ENCODE measurements around the gene SLC15A4.

SLC15A4 gene

GRCh38 chr12:128786741-128787391 lies 36.9 kb downstream of the SLC15A4 start:
- Histone ChIP-seq H3K27me3 (ENCODE audit: control insufficient read depth, insufficient read depth, low read length, poor library complexity, severe bottlenecking) (no peaks in the 10 kb centered on the region), H3K4me1 (ENCODE audit: control insufficient read depth, insufficient read depth, low read length) (no peaks in the 10 kb centered on the region), H3K9me3 (ENCODE audit: control insufficient read depth, low read length) (no peaks in the 10 kb centered on the region), H3K36me3 (ENCODE audit: control insufficient read depth, insufficient read depth, low read length) (no peaks in the 10 kb centered on the region), H3K4me3 (ENCODE audit: insufficient read depth, low read depth, low read length) (no peak overlapping the region), H3K27ac (ENCODE audit: insufficient read depth, low read depth, low read length, poor library complexity, severe bottlenecking) (no peak overlapping the region)
- 94% methylated on average over 17 of the region's 17 CpGs for WGBS, 2 experiments

GRCh38 chr12:128784030-128784760 lies 39.6 kb downstream of the SLC15A4 start:
- Histone ChIP-seq H3K27ac (ENCODE audit: insufficient read depth, low read depth, low read length, poor library complexity, severe bottlenecking) (no peak overlapping the region), H3K36me3 (ENCODE audit: control insufficient read depth, insufficient read depth, low read length) (no peaks in the 10 kb centered on the region), H3K9me3 (ENCODE audit: control insufficient read depth, low read length) (no peaks in the 10 kb centered on the region), H3K27me3 (ENCODE audit: control insufficient read depth, insufficient read depth, low read length, poor library complexity, severe bottlenecking) (no peaks in the 10 kb centered on the region), H3K4me1 (ENCODE audit: control insufficient read depth, insufficient read depth, low read length) (no peaks in the 10 kb centered on the region), H3K4me3 (ENCODE audit: insufficient read depth, low read depth, low read length) (no peak overlapping the region)
- 85 to 90% methylated on average over 13 of the region's 13 CpGs for WGBS, 2 experiments

GRCh38 chr12:128783129-128783574 lies 40.6 kb downstream of the SLC15A4 start:
- Histone ChIP-seq H3K27ac (ENCODE audit: insufficient read depth, low read depth, low read length, poor library complexity, severe bottlenecking) (no peak overlapping the region), H3K36me3 (ENCODE audit: control insufficient read depth, insufficient read depth, low read length) (no peaks in the 10 kb centered on the region), H3K27me3 (ENCODE audit: control insufficient read depth, insufficient read depth, low read length, poor library complexity, severe bottlenecking) (no peaks in the 10 kb centered on the region), H3K9me3 (ENCODE audit: control insufficient read depth, low read length) (no peaks in the 10 kb centered on the region), H3K4me3 (ENCODE audit: insufficient read depth, low read depth, low read length) (no peak overlapping the region), H3K4me1 (ENCODE audit: control insufficient read depth, insufficient read depth, low read length) (no peaks in the 10 kb centered on the region)
- 88 to 93% methylated on average over 8 of the region's 8 CpGs for WGBS, 2 experiments

- no peak overlapping the region for H3K27ac ChIP-seq (ENCODE audit: insufficient read depth, low read depth, low read length, poor library complexity, severe bottlenecking)
- H3K4me3 ChIP-seq (ENCODE audit: insufficient read depth, low read depth, low read length) = no peak overlapping the region
- no peaks in the 10 kb centered on the region for H3K36me3 ChIP-seq (ENCODE audit: control insufficient read depth, insufficient read depth, low read length)
- no peaks in the 10 kb centered on the region for H3K9me3 ChIP-seq (ENCODE audit: control insufficient read depth, low read length)
- H3K27me3 ChIP-seq (ENCODE audit: control insufficient read depth, insufficient read depth, low read length, poor library complexity, severe bottlenecking) = no peaks in the 10 kb centered on the region
- no peaks in the 10 kb centered on the region for H3K4me1 ChIP-seq (ENCODE audit: control insufficient read depth, insufficient read depth, low read length)
Measured at GRCh38 chr12:128779901-128780300, 43.9 kb downstream of the SLC15A4 start.

- Histone ChIP-seq H3K4me1 (ENCODE audit: control insufficient read depth, insufficient read depth, low read length) (peaks cover 6% of the 10 kb centered on the region), H3K9me3 (ENCODE audit: control insufficient read depth, low read length) (no peaks in the 10 kb centered on the region), H3K27me3 (ENCODE audit: control insufficient read depth, insufficient read depth, low read length, poor library complexity, severe bottlenecking) (no peaks in the 10 kb centered on the region), H3K4me3 (ENCODE audit: insufficient read depth, low read depth, low read length) (no peak overlapping the region), H3K36me3 (ENCODE audit: control insufficient read depth, insufficient read depth, low read length) (no peaks in the 10 kb centered on the region), H3K27ac (ENCODE audit: insufficient read depth, low read depth, low read length, poor library complexity, severe bottlenecking) (no peak overlapping the region)
- WGBS, 2 experiments = 90 to 92% methylated on average over 10 of the region's 10 CpGs
Measured at GRCh38 chr12:128772249-128772648, 51.5 kb downstream of the SLC15A4 start.

GRCh38 chr12:128771681-128772080 lies 52.1 kb downstream of the SLC15A4 start:
- Histone ChIP-seq H3K4me1 (ENCODE audit: control insufficient read depth, insufficient read depth, low read length) (peaks cover 9% of the 10 kb centered on the region), H3K27me3 (ENCODE audit: control insufficient read depth, insufficient read depth, low read length, poor library complexity, severe bottlenecking) (no peaks in the 10 kb centered on the region), H3K9me3 (ENCODE audit: control insufficient read depth, low read length) (no peaks in the 10 kb centered on the region), H3K4me3 (ENCODE audit: insufficient read depth, low read depth, low read length) (no peak overlapping the region), H3K27ac (ENCODE audit: insufficient read depth, low read depth, low read length, poor library complexity, severe bottlenecking) (no peak overlapping the region), H3K36me3 (ENCODE audit: control insufficient read depth, insufficient read depth, low read length) (no peaks in the 10 kb centered on the region)
- 95 to 98% methylated on average over 4 of the region's 4 CpGs for WGBS, 2 experiments

GRCh38 chr12:128767518-128767917 lies 56.2 kb downstream of the SLC15A4 start:
- 22 to 29% methylated on average over 9 of the region's 9 CpGs for WGBS, 2 experiments
- no peaks in the 10 kb centered on the region for H3K27me3 ChIP-seq (ENCODE audit: control insufficient read depth, insufficient read depth, low read length, poor library complexity, severe bottlenecking)
- H3K4me3 ChIP-seq (ENCODE audit: insufficient read depth, low read depth, low read length) = no peak overlapping the region
- no peak overlapping the region for H3K27ac ChIP-seq (ENCODE audit: insufficient read depth, low read depth, low read length, poor library complexity, severe bottlenecking)
- no peaks in the 10 kb centered on the region for H3K36me3 ChIP-seq (ENCODE audit: control insufficient read depth, insufficient read depth, low read length)
- no peaks in the 10 kb centered on the region for H3K9me3 ChIP-seq (ENCODE audit: control insufficient read depth, low read length)
- H3K4me1 ChIP-seq (ENCODE audit: control insufficient read depth, insufficient read depth, low read length) = peaks cover 11% of the 10 kb centered on the region

- no peaks in the 10 kb centered on the region for H3K9me3 ChIP-seq (ENCODE audit: control insufficient read depth, low read length)
- H3K27ac ChIP-seq (ENCODE audit: insufficient read depth, low read depth, low read length, poor library complexity, severe bottlenecking) = no peak overlapping the region
- H3K36me3 ChIP-seq (ENCODE audit: control insufficient read depth, insufficient read depth, low read length) = no peaks in the 10 kb centered on the region
- H3K4me3 ChIP-seq (ENCODE audit: insufficient read depth, low read depth, low read length) = no peak overlapping the region
- 70 to 72% methylated on average over 12 of the region's 12 CpGs for WGBS, 2 experiments
- H3K4me1 ChIP-seq (ENCODE audit: control insufficient read depth, insufficient read depth, low read length) = peaks cover 11% of the 10 kb centered on the region
- H3K27me3 ChIP-seq (ENCODE audit: control insufficient read depth, insufficient read depth, low read length, poor library complexity, severe bottlenecking) = no peaks in the 10 kb centered on the region
Measured at GRCh38 chr12:128766738-128767501, 56.8 kb downstream of the SLC15A4 start.

- 96% methylated on average over 9 of the region's 9 CpGs for WGBS, 2 experiments
- H3K36me3 ChIP-seq (ENCODE audit: control insufficient read depth, insufficient read depth, low read length) = no peaks in the 10 kb centered on the region
Measured at GRCh38 chr12:128763395-128763794, 60.4 kb downstream of the SLC15A4 start.

GRCh38 chr12:128761379-128761790 lies 62.4 kb downstream of the SLC15A4 start:
- 79 to 89% methylated on average over 4 of the region's 4 CpGs for WGBS, 2 experiments

More at GRCh38 chr12:128763395-128763794, 60.4 kb downstream of the SLC15A4 start:
- Histone ChIP-seq H3K27me3 (ENCODE audit: control insufficient read depth, insufficient read depth, low read length, poor library complexity, severe bottlenecking) (no peaks in the 10 kb centered on the region), H3K4me3 (ENCODE audit: insufficient read depth, low read depth, low read length) (no peak overlapping the region), H3K9me3 (ENCODE audit: control insufficient read depth, low read length) (no peaks in the 10 kb centered on the region), H3K27ac (ENCODE audit: insufficient read depth, low read depth, low read length, poor library complexity, severe bottlenecking) (no peak overlapping the region), H3K4me1 (ENCODE audit: control insufficient read depth, insufficient read depth, low read length) (peaks cover 11% of the 10 kb centered on the region)

More at GRCh38 chr12:128761379-128761790, 62.4 kb downstream of the SLC15A4 start:
- H3K36me3 ChIP-seq (ENCODE audit: control insufficient read depth, insufficient read depth, low read length) = no peaks in the 10 kb centered on the region
- H3K4me1 ChIP-seq (ENCODE audit: control insufficient read depth, insufficient read depth, low read length) = no peaks in the 10 kb centered on the region
- H3K27ac ChIP-seq (ENCODE audit: insufficient read depth, low read depth, low read length, poor library complexity, severe bottlenecking) = no peak overlapping the region
- no peaks in the 10 kb centered on the region for H3K27me3 ChIP-seq (ENCODE audit: control insufficient read depth, insufficient read depth, low read length, poor library complexity, severe bottlenecking)
- H3K9me3 ChIP-seq (ENCODE audit: control insufficient read depth, low read length) = no peaks in the 10 kb centered on the region
- no peak overlapping the region for H3K4me3 ChIP-seq (ENCODE audit: insufficient read depth, low read depth, low read length)
